Suprapubic skin (tissue), 4 donors: ENCODE measurements around the gene NR3C1. TPM values are rescaled to one million over a fixed set of nuclear protein-coding genes. Genes with fewer than 3 reads are reported as not detected.

ENCODE experiments used
- DNase-seq, 2 donors: peaks; one replicate each; pipeline ENCODE4 v3.0.0-alpha.2; 2019; ENCODE audit warnings: low spot score in 2 of 2
- H3K27ac ChIP-seq: fragments of 200-600 bp; sonication (generic); one replicate; pipeline ENCODE4 v1.5.1; 2019
- H3K27me3 ChIP-seq: fragments of 200-600 bp; sonication (generic); one replicate; pipeline ENCODE4 v1.5.1; 2019
- H3K36me3 ChIP-seq: fragments of 200-600 bp; sonication (generic); one replicate; pipeline ENCODE4 v1.5.1; 2019
- H3K4me1 ChIP-seq: fragments of 200-600 bp; sonication (generic); one replicate; pipeline ENCODE4 v1.5.1; 2019
- H3K4me3 ChIP-seq: fragments of 200-600 bp; sonication (generic); one replicate; pipeline ENCODE4 v1.5.1; 2019; ENCODE audit warnings: mild to moderate bottlenecking
- H3K9me3 ChIP-seq: fragments of 200-600 bp; sonication (generic); one replicate; pipeline ENCODE4 v1.5.1; 2019
- EP300 ChIP-seq: sonication (generic); formaldehyde crosslinking; IDR thresholded peaks from one replicate; pipeline ENCODE4 v1.6.1; 2017; ENCODE audit warnings: antibody characterized with exemption
- POLR2A ChIP-seq, 2 donors: fragments of 450-650 bp; IDR thresholded peaks; one replicate each; pipeline ENCODE4 v1.6.1; 2017; ENCODE audit warnings: antibody characterized with exemption in 2 of 2, mild to moderate bottlenecking in 2 of 2, moderate library complexity in 2 of 2
- POLR2AphosphoS5 ChIP-seq, 3 donors: sonication (generic); formaldehyde crosslinking; IDR thresholded peaks; one replicate each; pipeline ENCODE4 v1.6.1; 2017; ENCODE audit warnings: antibody characterized with exemption in 3 of 3
- WGBS: methylation state at CpG from one replicate; pipeline ENCODE4 v1.1.5; 2018; 5-methylcytosine and 5-hydroxymethylcytosine counted together
- total RNA-seq, 4 donors: library from RNA; depleted of rRNA; stranded (reverse); fragments of >200 nt; gene quantifications; one replicate each; pipeline ENCODE4 v1.1.0, GENCODE V29; 2016
- TF ChIP-seq, protein P1 (sequence below), 2 donors: fragments of 200-600 bp in 1 of 2; fragments of 450-650 bp in 1 of 2; sonication (generic) in 1 of 2; IDR thresholded peaks; one replicate each; pipeline ENCODE4 v1.5.1; 2016 to 2019; ENCODE audit warnings: antibody characterized with exemption in 2 of 2, mild to moderate bottlenecking in 1 of 2, moderate library complexity in 1 of 2

Gene NR3C1
- total RNA-seq, 4 donors from 2014 or later: 50.4 to 68.8 (median 56.5) TPM

DNA sequence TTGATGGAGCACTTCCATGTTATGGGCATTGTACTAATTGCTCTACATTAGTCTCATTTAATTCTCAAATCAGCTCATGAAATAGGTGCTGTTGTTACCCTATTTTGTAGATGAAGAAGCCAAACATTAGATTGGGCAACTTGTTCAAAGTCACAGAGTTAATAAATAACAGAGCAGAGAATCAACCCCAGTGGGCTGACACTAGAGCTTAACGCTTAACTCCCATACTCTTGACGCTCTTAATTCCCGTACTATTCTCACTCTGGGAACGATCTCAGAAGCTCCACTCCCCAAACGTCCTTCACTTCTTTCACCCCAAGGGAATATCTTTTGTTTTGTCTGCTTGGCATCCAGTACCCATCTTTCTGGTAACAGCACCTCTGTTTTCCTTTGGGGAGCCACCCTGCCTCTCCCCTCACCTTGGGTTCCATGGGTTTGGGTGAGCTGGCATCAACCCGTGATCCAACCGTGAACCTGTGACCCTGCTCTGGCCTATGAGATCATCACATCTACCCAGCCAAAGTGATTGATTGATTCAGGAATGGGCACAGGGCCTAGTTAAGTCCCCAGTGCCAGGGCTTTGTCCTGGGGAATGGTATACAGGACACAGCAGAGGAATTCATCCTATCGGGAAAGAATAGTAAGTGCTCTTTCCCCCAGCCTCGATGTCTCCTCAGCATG is 169.2 kb downstream of the NR3C1 start:
- Histone ChIP-seq H3K27ac (peak overlapping the region; percentile 80), H3K27me3 (no peaks in the 10 kb centered on the region), H3K4me1 (peaks cover 33% of the 10 kb centered on the region), H3K9me3 (no peaks in the 10 kb centered on the region), H3K36me3 (no peaks in the 10 kb centered on the region), H3K4me3 (no peak overlapping the region)
- 71% methylated on average over 9 of the region's 9 CpGs for whole genome bisulfite sequencing
- TF ChIP-seq POLR2A (IDR thresholded peaks at IDR 0.05) (no peak), POLR2AphosphoS5 (IDR thresholded peaks at IDR 0.05) (no peak), EP300 (no peak)
- TF ChIP-seq, protein P1, sequence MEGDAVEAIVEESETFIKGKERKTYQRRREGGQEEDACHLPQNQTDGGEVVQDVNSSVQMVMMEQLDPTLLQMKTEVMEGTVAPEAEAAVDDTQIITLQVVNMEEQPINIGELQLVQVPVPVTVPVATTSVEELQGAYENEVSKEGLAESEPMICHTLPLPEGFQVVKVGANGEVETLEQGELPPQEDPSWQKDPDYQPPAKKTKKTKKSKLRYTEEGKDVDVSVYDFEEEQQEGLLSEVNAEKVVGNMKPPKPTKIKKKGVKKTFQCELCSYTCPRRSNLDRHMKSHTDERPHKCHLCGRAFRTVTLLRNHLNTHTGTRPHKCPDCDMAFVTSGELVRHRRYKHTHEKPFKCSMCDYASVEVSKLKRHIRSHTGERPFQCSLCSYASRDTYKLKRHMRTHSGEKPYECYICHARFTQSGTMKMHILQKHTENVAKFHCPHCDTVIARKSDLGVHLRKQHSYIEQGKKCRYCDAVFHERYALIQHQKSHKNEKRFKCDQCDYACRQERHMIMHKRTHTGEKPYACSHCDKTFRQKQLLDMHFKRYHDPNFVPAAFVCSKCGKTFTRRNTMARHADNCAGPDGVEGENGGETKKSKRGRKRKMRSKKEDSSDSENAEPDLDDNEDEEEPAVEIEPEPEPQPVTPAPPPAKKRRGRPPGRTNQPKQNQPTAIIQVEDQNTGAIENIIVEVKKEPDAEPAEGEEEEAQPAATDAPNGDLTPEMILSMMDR (IDR thresholded peaks at IDR 0.05): no peak
- no peak for DNase-seq

DNA sequence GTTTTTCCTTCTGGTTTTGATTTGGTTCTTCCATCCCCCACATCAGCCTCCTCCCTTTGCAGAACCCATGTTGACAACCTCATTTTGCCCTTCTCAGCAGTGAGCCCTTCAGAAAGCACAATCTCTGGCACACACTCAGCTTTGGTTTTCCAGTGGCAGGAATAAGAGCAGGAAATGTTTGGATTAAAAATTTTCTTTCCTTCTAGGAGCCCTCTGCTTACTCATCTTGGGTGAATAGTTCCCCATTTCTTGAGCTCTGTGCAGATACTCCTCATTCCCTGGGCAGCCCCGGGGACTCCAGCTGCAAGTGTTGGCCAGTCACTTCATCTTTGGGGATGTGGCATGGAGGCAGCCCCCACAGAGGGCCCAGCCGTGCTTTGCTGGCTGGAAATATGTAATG is 170.5 kb downstream of the NR3C1 start:
- 63% methylated on average over 2 of the region's 2 CpGs for WGBS
- Histone ChIP-seq H3K4me3 (no peak overlapping the region), H3K9me3 (no peaks in the 10 kb centered on the region), H3K36me3 (no peaks in the 10 kb centered on the region), H3K4me1 (peaks cover 35% of the 10 kb centered on the region), H3K27me3 (no peaks in the 10 kb centered on the region), H3K27ac (no peak overlapping the region)
- DNase-seq: no peak
- TF ChIP-seq, protein P1 (IDR thresholded peaks at IDR 0.05): no peak
- no peak for TF ChIP-seq POLR2AphosphoS5 (IDR thresholded peaks at IDR 0.05)
- TF ChIP-seq POLR2A (IDR thresholded peaks at IDR 0.05): no peak
- no peak for TF ChIP-seq EP300

DNA sequence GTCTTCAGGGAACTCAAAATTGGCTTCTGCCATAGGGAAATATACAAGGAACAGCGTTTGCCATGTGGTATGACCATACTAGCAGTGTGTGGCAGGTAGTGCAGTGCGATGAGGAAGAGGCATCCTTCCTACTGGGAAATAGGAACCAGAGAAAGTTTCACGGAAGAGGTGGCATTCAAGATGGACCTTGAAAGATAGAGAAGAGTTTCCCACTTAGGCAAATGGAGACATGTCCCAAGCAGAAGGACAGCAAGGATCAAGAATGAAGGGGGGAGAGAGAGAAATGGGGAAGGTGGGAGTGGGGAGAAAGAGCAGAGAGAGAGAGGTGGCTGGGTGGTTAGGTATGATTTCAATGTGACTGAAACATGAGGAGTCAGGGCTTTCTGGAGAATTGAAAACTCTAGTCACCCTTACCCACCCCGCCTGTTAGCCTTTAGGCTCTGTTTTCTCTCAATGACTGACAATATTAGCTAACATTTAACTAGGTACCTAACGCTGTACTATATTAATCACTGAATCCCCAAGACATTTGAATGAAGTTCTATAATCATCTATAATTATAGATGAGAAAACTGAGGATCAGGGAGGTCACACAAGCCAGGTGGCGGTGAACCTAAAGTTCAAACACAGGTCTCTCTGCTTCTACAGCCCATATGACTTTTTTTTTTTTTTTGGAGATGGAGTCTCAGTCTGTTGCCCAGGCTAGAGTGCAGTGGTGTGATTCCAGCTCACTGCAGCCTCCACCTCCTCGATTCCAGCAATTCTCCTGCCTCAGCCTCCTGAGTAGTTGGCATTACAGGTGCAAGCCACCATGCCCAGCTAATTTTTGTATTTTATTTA is 171.3 kb downstream of the NR3C1 start:
- no peaks in the 10 kb centered on the region for H3K36me3 ChIP-seq
- TF ChIP-seq POLR2AphosphoS5 (IDR thresholded peaks at IDR 0.05) (no peak), POLR2A (IDR thresholded peaks at IDR 0.05) (no peak), EP300 (no peak)
- TF ChIP-seq, protein P1 (IDR thresholded peaks at IDR 0.05): no peak
- no peak for DNase-seq
- 93% methylated on average over 7 of the region's 7 CpGs for WGBS
- H3K9me3 ChIP-seq: no peaks in the 10 kb centered on the region
- no peak overlapping the region for H3K27ac ChIP-seq
- H3K4me3 ChIP-seq: no peak overlapping the region
- no peaks in the 10 kb centered on the region for H3K27me3 ChIP-seq
- H3K4me1 ChIP-seq: peaks cover 35% of the 10 kb centered on the region

DNA sequence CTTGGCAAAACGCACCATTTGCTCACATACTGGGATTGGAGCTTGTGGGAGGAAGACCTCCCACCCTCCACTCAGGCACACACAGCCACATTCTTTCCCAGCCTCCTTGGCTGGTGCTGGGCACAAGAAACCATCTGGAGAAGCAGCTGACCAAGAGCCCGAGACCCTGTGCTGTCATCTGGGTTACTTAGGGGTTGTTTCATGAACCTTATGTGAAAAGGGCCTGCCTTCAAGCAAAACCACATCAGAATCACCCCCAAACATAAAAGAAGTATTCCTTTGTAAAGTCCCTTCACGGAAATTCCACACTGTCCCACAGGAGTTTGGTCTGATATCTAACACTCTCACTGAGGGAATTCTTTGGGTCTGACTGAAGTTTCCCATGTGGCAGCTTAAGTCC is 172.1 kb downstream of the NR3C1 start:
- Histone ChIP-seq H3K4me1 (peaks cover 41% of the 10 kb centered on the region), H3K27ac (no peak overlapping the region), H3K27me3 (no peaks in the 10 kb centered on the region), H3K9me3 (no peaks in the 10 kb centered on the region), H3K4me3 (no peak overlapping the region), H3K36me3 (no peaks in the 10 kb centered on the region)
- 50% methylated on average over 3 of the region's 3 CpGs for WGBS
- no peak for TF ChIP-seq POLR2AphosphoS5 (IDR thresholded peaks at IDR 0.05)
- DNase-seq: no peak

DNA sequence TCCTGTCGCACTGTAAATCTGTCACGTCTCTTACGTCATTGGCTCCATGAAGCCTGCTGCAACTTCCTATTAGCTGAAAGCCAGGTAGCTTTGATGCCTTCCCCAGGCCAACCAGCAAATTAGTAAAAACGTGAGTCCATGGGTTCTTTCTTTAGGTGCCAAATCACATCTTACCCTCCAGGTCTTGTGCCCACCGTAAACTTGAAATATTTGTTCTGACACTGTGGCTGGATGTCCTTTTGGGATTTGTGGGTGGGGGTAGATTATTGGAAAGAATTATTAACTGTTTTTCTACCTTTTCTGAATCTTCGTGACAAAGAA is 172.8 kb downstream of the NR3C1 start:
- H3K4me3 ChIP-seq: no peak overlapping the region
- H3K36me3 ChIP-seq: no peaks in the 10 kb centered on the region
- peaks cover 42% of the 10 kb centered on the region for H3K4me1 ChIP-seq
- no peaks in the 10 kb centered on the region for H3K9me3 ChIP-seq
- no peak for DNase-seq
- no peaks in the 10 kb centered on the region for H3K27me3 ChIP-seq
- no peak overlapping the region for H3K27ac ChIP-seq
- TF ChIP-seq POLR2A (IDR thresholded peaks at IDR 0.05): no peak
- TF ChIP-seq, protein P1 (IDR thresholded peaks at IDR 0.05): no peak
- no peak for TF ChIP-seq EP300
- TF ChIP-seq POLR2AphosphoS5 (IDR thresholded peaks at IDR 0.05): no peak
- WGBS: 60% methylated on average over 6 of the region's 6 CpGs
